Activated naive CD4-positive, alpha-beta T cell treated with anti-CD3 and anti-CD28 coated beads, Interleukin-2, amount 50 U/mL, for 16 hours (primary cell): ENCODE measurements around the gene EPB41L4A.
"Not testable (repeated sequence)": the region's sequence is repeated elsewhere in the genome, so short reads cannot be mapped to it uniquely, and the experiment has no call there.

Source experiments
- DNase-seq: peaks from one replicate; pipeline ENCODE4 v3.0.0-alpha.2; 2020

The EPB41L4A gene

DNA sequence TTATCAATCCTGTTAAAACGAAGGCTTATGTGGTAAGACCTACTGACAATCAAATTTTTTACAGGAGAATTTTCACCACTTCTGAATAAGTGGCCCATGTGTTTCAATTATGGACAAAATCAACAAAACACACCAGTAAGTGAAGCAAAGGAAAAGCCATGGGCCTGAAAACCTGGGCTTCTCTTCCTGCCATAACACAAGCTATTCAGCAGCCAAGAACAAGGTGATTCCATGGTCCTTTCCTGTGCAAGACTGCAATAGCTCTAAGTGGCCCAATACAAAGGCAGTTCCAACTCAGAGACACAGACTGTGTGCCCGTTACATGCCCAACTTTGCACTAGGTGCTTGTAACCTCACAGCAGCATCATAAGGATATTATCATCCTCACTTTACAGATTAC lies 168.5 kb downstream of the EPB41L4A start:
- no peak for DNase-seq

- DNase-seq = no peak
Observed at GRCh38 chr5:112248623-112249022, 170.5 kb downstream of the EPB41L4A start.

DNA sequence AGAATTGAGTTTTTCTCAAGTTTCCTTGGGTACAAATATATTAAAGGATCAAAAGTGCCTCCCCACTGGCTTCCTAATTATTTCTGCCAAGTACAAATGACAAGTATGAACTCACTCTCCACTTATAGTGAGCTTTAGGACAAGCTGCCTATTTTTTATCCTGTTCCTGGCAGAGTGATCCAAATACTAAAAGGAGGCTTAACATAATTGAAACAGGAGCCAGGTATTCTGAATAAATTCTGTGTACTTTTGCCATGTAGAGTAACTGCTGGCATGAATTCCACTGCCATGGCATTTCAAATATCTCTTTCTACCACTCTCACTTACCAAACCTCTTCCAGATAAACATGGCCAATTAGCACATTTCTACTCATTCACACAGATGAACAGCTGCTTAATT lies 171.1 kb downstream of the EPB41L4A start:
- no peak for DNase-seq

- no peak for DNase-seq
Observed at GRCh38 chr5:112245656-112246055, 173.4 kb downstream of the EPB41L4A start.

DNA sequence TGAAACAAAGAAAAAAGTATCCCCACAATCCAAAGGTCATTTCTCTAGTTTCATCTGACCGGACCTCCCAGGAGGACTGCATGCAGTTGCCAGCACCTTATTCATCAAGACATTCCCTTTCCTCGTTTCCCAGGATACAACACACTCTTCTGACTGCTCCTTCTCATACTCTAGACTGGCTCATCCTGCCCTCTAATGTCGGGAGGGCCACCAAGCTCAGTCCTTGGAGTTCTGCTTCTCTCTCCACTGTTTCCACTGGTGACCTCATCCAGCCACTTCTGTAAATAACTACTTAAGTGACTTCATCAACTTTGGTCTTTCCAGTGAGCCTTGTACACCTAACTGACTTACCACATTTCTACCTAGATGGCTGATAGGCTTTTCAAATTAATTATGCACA lies 179.1 kb downstream of the EPB41L4A start:
- DNase-seq = no peak

- no peak for DNase-seq
Observed at GRCh38 chr5:112238473-112238872, 180.6 kb downstream of the EPB41L4A start.

DNA sequence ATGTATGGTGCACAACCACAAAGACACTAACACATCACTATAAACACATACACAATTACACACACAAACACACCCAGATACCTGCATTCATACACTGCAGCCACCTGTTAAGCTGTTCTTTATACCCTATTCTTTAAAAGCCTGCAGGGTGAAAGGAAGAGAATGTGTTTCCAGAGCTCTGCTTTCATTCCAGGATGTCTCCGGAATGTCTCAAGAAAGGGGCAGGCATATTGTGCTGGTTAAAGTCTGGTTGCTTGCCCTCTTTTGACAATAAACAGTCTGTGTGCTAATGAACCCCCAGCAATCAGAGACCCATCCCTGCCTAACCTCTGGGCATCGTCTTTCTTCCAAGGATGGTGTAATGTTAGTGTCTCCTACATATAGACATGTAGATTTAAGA lies 181.6 kb downstream of the EPB41L4A start:
- DNase-seq = no peak

DNA sequence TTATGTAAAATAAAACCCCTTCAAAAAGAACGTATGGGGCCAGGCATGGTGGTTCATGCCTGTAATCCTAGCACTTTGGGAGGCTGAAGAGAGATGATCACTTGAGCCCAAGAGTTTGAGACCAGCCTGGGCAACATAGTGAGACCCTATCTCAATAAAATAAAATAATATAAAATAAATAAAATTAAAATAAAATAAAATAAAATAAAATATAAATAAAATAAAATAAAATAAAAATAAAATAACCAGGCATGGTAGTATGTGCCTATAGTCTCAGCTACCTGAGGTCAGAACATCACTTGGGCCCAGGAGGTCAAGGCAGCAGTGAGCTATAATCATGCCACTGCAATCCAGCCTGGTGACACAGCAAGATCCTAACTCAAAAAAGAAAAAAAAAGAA lies 185.1 kb downstream of the EPB41L4A start:
- no peak for DNase-seq

- no peak for DNase-seq
Observed at GRCh38 chr5:112232667-112233066, 186.4 kb downstream of the EPB41L4A start.

DNA sequence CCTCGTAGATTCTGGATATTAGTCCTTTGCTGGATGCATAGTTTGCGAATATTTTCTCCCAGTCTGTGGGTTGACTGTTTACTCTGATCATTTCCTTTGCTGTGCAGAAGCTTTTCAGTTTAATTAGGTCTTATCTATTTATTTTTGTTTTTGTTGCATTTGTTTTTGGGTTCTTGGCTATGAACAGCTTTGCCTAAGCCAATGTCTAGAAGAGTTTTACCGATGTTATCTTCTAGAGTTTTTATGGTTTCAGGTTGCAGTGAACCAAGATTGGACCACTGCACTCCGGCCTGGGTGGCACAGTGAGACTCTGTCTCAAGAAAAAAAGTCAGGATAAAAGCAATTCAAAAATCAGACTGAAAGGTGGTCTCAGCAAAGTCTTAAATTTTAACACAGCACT lies 188.5 kb downstream of the EPB41L4A start:
- no peak for DNase-seq

- no peak for DNase-seq
Observed at GRCh38 chr5:112228667-112229066, 190.4 kb downstream of the EPB41L4A start.

DNA sequence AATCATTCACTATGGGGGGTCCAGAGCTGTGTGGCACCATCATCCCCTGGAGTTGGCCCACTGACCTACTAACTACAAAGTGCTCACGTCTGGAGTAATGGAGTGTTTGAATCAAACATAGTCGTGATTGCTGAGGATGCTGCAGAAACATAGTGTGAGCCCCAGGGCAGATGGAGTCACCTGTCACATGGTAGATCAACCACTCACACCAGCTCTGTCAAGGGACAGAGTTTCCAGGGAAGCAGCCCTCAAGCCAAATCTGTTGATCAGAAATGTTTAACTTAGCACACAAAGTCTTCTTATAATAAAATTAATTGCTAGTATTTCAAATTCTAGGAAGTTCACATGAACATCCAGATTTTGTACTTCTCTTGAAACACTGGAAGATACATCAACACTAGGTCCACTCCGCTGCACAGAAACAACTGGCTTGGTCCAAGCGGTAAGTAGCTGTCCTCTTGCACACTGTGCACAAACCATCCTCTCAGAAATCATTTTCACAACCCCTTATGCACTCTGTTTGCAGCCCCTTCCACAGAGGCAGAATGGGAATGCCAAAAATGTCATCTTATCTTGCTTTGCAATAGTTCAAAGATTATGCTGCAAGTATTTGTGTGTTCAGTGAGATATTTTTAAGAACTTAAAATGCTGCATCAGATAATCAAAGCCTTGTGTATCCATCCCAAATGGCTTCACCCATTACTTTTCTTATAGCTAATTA lies 191.0 kb downstream of the EPB41L4A start:
- no peak for DNase-seq

DNA sequence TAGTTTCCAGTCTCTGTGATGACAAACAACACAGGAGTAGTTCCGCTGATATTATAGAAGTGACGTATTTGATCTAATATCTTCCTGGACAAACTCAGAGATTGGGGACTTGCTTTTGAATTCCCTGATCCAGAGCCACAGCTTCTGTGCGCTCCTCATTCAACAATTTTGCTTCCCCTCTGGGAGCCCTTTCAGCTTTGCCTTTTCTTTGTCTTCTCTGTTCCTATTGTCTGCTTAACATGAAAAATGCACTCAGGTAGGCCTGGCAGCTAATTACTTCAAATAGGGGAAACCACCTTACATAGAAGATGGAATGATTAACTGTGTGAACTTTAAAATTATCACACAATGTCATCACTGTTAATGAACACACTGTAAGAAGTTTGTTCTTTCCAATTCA lies 192.9 kb downstream of the EPB41L4A start:
- DNase-seq = no peak

GRCh38 chr5:112222997-112223396 lies 196.1 kb downstream of the EPB41L4A start:
- DNase-seq = not testable (repeated sequence)

DNA sequence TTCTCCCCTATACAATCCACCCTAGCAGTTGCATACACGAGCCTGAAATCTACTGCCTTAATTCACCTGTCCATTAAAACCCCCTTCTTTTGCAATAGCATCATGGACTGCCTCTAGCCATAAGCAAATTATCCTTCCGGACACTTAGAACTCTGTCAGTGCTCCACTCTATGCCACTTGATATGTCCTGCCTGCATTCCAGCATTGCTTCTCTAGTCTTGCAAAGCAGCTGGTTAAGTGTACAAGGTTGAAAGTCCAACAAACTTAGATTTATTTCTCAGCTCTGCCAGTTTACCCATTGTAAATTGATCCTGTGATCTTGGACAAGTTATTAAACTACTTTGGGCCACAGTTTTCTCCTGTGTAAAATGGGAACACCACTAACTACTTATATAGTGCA lies 197.9 kb downstream of the EPB41L4A start:
- DNase-seq = no peak

GRCh38 chr5:112219000-112219399 lies 200.1 kb downstream of the EPB41L4A start:
- no peak for DNase-seq

- no peak for DNase-seq
Observed at GRCh38 chr5:112217843-112218579, 201.1 kb downstream of the EPB41L4A start.

GRCh38 chr5:112216140-112216539 lies 202.9 kb downstream of the EPB41L4A start:
- no peak for DNase-seq

DNA sequence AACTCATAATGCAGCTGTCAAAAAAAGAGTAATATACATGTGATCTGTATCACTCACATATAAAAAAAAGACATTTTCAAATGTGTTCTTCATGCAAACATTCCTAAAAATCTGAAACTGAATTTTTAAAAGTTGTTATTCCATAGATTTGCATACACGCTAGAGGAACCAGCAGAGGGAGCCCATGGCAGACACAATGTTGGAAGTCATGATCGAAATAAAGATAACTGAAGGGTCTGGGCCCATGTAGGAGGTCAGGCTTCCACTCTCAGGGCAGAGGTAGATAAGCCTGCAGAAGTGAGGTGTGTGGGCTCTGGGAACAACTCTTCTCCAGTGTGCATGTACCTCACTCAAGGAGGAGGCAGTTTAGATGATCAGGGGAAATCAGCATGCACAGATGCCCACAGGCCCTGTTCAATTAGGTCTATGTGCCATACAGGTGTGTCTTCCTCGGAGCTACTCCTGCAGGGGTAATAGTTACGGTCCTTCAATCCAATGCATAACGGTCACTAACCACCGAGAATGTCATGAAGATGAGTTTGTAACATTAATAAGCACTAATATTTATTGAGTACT lies 208.6 kb downstream of the EPB41L4A start:
- DNase-seq = no peak

- DNase-seq = no peak
Observed at GRCh38 chr5:112208699-112209615, 210.1 kb downstream of the EPB41L4A start.

DNA sequence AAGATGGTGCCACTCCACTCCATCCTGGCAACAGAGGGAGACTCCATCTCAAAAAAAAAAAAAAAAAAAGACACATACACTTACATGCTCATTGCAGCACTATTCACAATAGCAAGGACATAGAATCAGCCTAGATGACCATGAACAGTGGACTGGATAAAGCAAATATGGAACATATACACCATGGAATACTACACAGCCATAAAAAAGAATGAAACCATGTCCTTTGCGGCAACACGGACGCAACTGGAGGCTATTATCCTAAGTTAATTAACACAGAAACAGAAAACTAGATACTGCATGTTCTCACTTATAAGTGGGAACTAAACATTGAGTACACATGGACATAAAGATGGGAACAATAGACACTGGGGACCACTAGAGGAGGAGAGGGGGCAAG lies 210.9 kb downstream of the EPB41L4A start:
- DNase-seq = not testable (repeated sequence)

- DNase-seq = no peak
Observed at GRCh38 chr5:112205846-112206245, 213.2 kb downstream of the EPB41L4A start.

DNA sequence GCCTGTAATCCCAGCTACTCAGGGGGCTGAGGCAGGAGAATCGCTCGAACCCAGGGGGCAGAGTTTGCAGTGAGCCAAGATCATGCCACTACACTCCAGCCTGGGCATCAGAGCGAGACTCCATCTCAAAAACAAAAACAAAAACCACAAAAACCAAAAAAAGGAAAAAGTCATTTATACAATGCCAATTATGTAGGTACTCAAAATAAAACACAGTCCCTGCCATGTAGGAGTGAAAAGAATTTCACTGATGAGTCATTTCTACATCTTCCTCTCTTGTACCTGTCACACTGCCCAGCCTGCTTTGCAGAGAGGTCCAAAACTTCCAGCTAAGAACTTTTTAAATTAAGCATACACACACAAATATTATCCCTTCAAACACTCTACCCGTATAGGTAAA lies 215.8 kb downstream of the EPB41L4A start:
- DNase-seq = no peak
